ENCODE results near the gene ADAMTS15.

DNA sequence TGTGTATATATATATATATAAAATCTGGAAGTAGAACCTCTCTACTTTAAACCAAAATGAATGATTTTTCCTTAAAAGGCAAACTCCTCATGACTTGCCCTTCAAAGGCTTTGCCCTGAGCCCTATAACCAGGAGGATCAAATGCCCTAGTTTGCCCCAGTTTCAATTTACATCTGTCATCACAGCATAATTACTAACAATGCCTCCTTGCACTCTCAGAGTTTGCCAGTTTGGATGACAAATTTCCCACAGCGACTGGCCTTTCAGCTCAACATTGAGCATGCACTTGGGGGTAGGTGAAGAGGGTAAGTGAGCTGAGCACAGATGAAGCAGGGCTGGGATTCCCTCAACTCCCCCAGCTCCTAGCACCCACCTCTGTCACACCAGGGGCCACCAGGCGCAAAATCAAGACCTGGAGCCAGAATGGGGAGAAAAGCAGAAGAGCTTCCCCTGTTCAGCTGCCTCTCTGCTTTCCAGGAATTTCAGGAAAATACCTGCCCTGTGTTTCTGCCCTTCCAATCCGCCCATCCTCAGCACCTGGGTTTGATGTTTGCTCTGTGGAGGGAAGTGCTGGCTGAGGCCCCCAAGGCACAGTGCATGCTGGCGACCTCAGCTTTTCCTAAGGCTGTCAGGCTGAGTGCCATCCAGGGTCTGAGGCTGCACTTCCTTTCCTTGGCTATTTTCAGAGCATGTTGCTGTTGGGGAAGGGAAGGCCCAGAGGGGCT, 67.5 kb downstream of the ADAMTS15 start:
- TF ChIP-seq, protein P1, sequence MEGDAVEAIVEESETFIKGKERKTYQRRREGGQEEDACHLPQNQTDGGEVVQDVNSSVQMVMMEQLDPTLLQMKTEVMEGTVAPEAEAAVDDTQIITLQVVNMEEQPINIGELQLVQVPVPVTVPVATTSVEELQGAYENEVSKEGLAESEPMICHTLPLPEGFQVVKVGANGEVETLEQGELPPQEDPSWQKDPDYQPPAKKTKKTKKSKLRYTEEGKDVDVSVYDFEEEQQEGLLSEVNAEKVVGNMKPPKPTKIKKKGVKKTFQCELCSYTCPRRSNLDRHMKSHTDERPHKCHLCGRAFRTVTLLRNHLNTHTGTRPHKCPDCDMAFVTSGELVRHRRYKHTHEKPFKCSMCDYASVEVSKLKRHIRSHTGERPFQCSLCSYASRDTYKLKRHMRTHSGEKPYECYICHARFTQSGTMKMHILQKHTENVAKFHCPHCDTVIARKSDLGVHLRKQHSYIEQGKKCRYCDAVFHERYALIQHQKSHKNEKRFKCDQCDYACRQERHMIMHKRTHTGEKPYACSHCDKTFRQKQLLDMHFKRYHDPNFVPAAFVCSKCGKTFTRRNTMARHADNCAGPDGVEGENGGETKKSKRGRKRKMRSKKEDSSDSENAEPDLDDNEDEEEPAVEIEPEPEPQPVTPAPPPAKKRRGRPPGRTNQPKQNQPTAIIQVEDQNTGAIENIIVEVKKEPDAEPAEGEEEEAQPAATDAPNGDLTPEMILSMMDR (IDR thresholded peaks at IDR 0.05) = no peak
- no peak for TF ChIP-seq EZH2 (IDR thresholded peaks at IDR 0.05; ENCODE audit: borderline replicate concordance, insufficient read depth, low read depth, low read length, poor library complexity, severe bottlenecking)

All from B cell (primary cell).